H9 (cell line): Measurements from ENCODE around the gene NPAT. TPM values are rescaled to one million over a fixed set of nuclear protein-coding genes. Genes with fewer than 3 reads are reported as not detected.

Experiments used
- DNase-seq: peaks from one replicate; pipeline ENCODE4 v3.0.0-alpha.2; 2017
- H2AFZ ChIP-seq: one replicate; pipeline ENCODE4 v1.6.1; 2013; ENCODE audit warnings: mild to moderate bottlenecking, low read length, control low read depth, moderate library complexity
- H2AK5ac ChIP-seq: 2 replicates; pipeline ENCODE4 v1.6.1; 2013; ENCODE audit warnings: low read length, control low read depth, mixed read lengths; ENCODE audit not compliant: insufficient read length
- H2BK120ac ChIP-seq: one replicate; pipeline ENCODE4 v1.6.1; 2013; ENCODE audit warnings: low read depth, mild to moderate bottlenecking, low read length, control low read depth, inconsistent platforms; ENCODE audit not compliant: poor library complexity, severe bottlenecking
- H2BK12ac ChIP-seq: 2 replicates; pipeline ENCODE4 v1.6.1; 2013; ENCODE audit warnings: low read length, control low read depth, mixed read lengths, low read depth; ENCODE audit not compliant: insufficient read length
- H2BK15ac ChIP-seq: 2 replicates; pipeline ENCODE4 v1.6.1; 2013; ENCODE audit warnings: low read depth, low read length, control low read depth
- H2BK20ac ChIP-seq: one replicate; pipeline ENCODE4 v1.6.1; 2013; ENCODE audit warnings: low read depth, mild to moderate bottlenecking, low read length, control low read depth, inconsistent platforms; ENCODE audit not compliant: poor library complexity, severe bottlenecking
- H2BK5ac ChIP-seq: 2 replicates; pipeline ENCODE4 v1.6.1; 2013; ENCODE audit warnings: low read length, control low read depth, mixed read lengths; ENCODE audit not compliant: insufficient read length
- H3K14ac ChIP-seq: 2 replicates; pipeline ENCODE4 v1.6.1; 2013; ENCODE audit warnings: low read length, control low read depth; ENCODE audit not compliant: insufficient read depth
- H3K18ac ChIP-seq: 2 replicates; pipeline ENCODE4 v1.6.1; 2013; ENCODE audit warnings: low read depth, mild to moderate bottlenecking, mixed read lengths, low read length, control low read depth; ENCODE audit not compliant: insufficient read length
- H3K23ac ChIP-seq: 2 replicates; pipeline ENCODE4 v1.6.1; 2013; ENCODE audit warnings: low read length, control low read depth, mixed read lengths, low read depth; ENCODE audit not compliant: insufficient read length
- H3K23me2 ChIP-seq: 2 replicates; pipeline ENCODE4 v1.6.1; 2013; ENCODE audit warnings: low read depth, mild to moderate bottlenecking, mixed read lengths, low read length, control low read depth; ENCODE audit not compliant: insufficient read length, poor library complexity, severe bottlenecking
- H3K27ac ChIP-seq: 2 replicates; pipeline ENCODE4 v1.5.1; 2013; ENCODE audit warnings: low read length, control low read depth, mixed read lengths, low read depth; ENCODE audit not compliant: insufficient read length
- H3K27me3 ChIP-seq: 2 replicates; pipeline ENCODE4 v1.6.1; 2013; ENCODE audit warnings: low read length, control low read depth, inconsistent platforms; ENCODE audit not compliant: insufficient read depth
- H3K4ac ChIP-seq: 2 replicates; pipeline ENCODE4 v1.6.1; 2013; ENCODE audit warnings: low read depth, mild to moderate bottlenecking, control low read depth, inconsistent platforms, low read length, moderate library complexity
- H3K4me1 ChIP-seq: 2 replicates; pipeline ENCODE4 v1.6.1; 2013; ENCODE audit warnings: low read length, control low read depth, inconsistent platforms; ENCODE audit not compliant: insufficient read depth
- H3K4me2 ChIP-seq: 2 replicates; pipeline ENCODE4 v1.6.1; 2013; ENCODE audit warnings: low read length, control low read depth, mixed read lengths; ENCODE audit not compliant: insufficient read length, insufficient read depth
- H3K56ac ChIP-seq: 2 replicates; pipeline ENCODE4 v1.6.1; 2013; ENCODE audit warnings: low read depth, mild to moderate bottlenecking, mixed read lengths, low read length, control low read depth; ENCODE audit not compliant: insufficient read length
- H3K79me1 ChIP-seq: 2 replicates; pipeline ENCODE4 v1.6.1; 2013; ENCODE audit warnings: low read depth, mild to moderate bottlenecking, moderate library complexity, low read length, control low read depth, inconsistent platforms; ENCODE audit not compliant: insufficient read depth, poor library complexity, severe bottlenecking
- H3K79me2 ChIP-seq: 2 replicates; pipeline ENCODE4 v1.6.1; 2013; ENCODE audit warnings: low read length, control low read depth, inconsistent platforms; ENCODE audit not compliant: insufficient read depth
- H3K9ac ChIP-seq: 2 replicates; pipeline ENCODE4 v1.6.1; 2013; ENCODE audit warnings: low read length, control low read depth, mixed read lengths; ENCODE audit not compliant: insufficient read length; ENCODE audit errors: extremely low read depth
- H3K9me3 ChIP-seq: one replicate; pipeline ENCODE4 v1.6.1; 2013; ENCODE audit warnings: low read depth, low read length, inconsistent platforms; ENCODE audit not compliant: control insufficient read depth
- H3T11ph ChIP-seq: one replicate; pipeline ENCODE4 v1.6.1; 2013; ENCODE audit warnings: mild to moderate bottlenecking, low read length, control low read depth, inconsistent platforms
- H4K20me1 ChIP-seq: one replicate; pipeline ENCODE4 v1.6.1; 2013; ENCODE audit not compliant: control insufficient read depth, insufficient read length, insufficient read depth
- H4K5ac ChIP-seq: 2 replicates; pipeline ENCODE4 v1.6.1; 2013; ENCODE audit warnings: low read depth, mild to moderate bottlenecking, mixed read lengths, low read length, control low read depth; ENCODE audit not compliant: insufficient read length
- H4K8ac ChIP-seq: replicated peaks from 2 replicates; pipeline ENCODE4 v1.6.1; 2013; ENCODE audit warnings: low read length, control low read depth, mixed read lengths, low read depth; ENCODE audit not compliant: insufficient read length
- H4K91ac ChIP-seq: 2 replicates; pipeline ENCODE4 v1.6.1; 2013; ENCODE audit warnings: low read depth, mild to moderate bottlenecking, moderate library complexity, mixed read lengths, low read length, control low read depth; ENCODE audit not compliant: insufficient read length
- H3K27ac Mint-ChIP-seq, 3 experiments: 2 replicates in 2 of 3; 3 replicates in 1 of 3; pipeline ENCODE4 v1.8.0; 2020 to 2021; ENCODE audit warnings: mixed read lengths in 3 of 3, mild to moderate bottlenecking in 1 of 3, moderate library complexity in 1 of 3
- H3K27me3 Mint-ChIP-seq: 2 replicates; pipeline ENCODE4 v1.8.0; 2021; ENCODE audit warnings: low read depth, mild to moderate bottlenecking, moderate library complexity, mixed read lengths
- H3K36me3 Mint-ChIP-seq, 3 experiments: 2 replicates in 2 of 3; 3 replicates in 1 of 3; pipeline ENCODE4 v1.8.0; 2020 to 2021; ENCODE audit warnings: low read depth in 3 of 3, mixed read lengths in 3 of 3; ENCODE audit not compliant: insufficient read depth in 1 of 3
- H3K4me1 Mint-ChIP-seq, 2 experiments: 2 replicates each; pipeline ENCODE4 v1.8.0; 2020; ENCODE audit warnings: mixed read lengths in 2 of 2
- H3K4me3 Mint-ChIP-seq, 2 experiments: 2 replicates in 1 of 2; 3 replicates in 1 of 2; pipeline ENCODE4 v1.8.0; 2020 to 2021; ENCODE audit warnings: mild to moderate bottlenecking in 2 of 2, mixed read lengths in 2 of 2, moderate library complexity in 1 of 2
- H3K9me3 Mint-ChIP-seq, 2 experiments: 2 replicates in 1 of 2; 3 replicates in 1 of 2; pipeline ENCODE4 v1.8.0; 2020; ENCODE audit warnings: mild to moderate bottlenecking in 2 of 2, mixed read lengths in 2 of 2, moderate library complexity in 1 of 2
- WGBS: extraction: QIAGEN DNeasy Blood & Tissue Kit; methylation state at CpG from one replicate; pipeline ENCODE4 v1.1.7; 2013; ENCODE audit warnings: missing lambda C conversion rate, low lambda C conversion rate, mixed read lengths; ENCODE audit not compliant: insufficient read length; ENCODE audit errors: extremely low coverage; 5-methylcytosine and 5-hydroxymethylcytosine counted together
- total RNA-seq: library from RNA; stranded (reverse); gene quantifications from 2 replicates; pipeline ENCODE4 v1.2.1, GENCODE V29; 2021
- TF ChIP-seq, protein P1 (sequence below): fragments of 200-600 bp; sonication (generic); conservative IDR thresholded peaks from 3 replicates; pipeline ENCODE4 v1.8.0; 2021; ENCODE audit warnings: antibody characterized with exemption, mild to moderate bottlenecking

Gene NPAT
- total RNA-seq, 1 experiment from 2014 or later: 22.9 TPM

DNA sequence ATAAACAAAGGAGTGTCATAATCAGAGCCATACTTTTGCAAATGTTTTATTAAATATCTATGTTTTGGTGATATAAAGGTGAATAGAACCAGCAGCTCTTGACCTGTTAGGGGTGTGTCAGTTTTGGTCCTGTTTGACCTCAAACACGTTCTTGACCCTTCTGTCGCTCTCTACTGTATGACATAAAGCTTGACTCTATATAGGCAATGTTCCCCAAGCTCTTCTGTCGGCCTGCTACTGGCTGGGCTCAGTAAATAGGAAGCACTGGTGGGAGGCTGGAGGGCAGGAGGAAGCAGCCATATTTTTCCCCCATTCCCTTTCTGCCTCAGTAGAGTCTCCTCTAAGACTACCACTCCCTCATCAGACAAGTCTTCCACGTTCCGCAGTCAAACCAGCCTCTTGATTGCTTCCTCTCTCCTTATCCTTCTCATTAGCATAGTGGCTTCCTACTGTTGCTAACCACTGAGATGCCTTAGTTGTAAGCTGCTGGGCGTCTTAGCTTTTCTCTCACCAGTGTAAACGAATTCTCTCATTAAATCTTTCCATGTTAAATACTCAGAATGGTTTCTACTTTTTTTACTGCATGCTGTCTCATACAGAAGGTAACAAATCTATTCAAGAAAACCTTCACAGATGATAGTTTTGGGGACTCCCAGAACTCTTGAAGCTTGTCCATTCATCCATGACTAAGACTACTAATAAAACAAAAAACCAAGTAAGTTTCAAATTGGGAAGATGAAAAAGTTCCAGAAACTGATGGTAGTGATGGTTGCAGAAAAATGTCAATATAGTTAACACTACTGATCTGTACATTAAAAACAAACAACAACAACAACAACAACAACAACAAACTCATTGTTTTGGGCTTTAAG is 3.3 kb downstream of the NPAT start:
- Histone ChIP-seq H2AFZ (no peak overlapping the region), H3K79me2 (peaks cover 34% of the 10 kb centered on the region; the same call in 1 of the 2 replicates), H3K27ac (no peak overlapping the region), H2BK5ac (no peak overlapping the region), H3K79me1 (no peaks in the 10 kb centered on the region), H3K4ac (no peak overlapping the region), H3K18ac (no peak overlapping the region), H3K14ac (no peak overlapping the region), H2BK15ac (no peak overlapping the region), H4K5ac (no peak overlapping the region), H2BK20ac (no peak overlapping the region), H3K27me3 (no peaks in the 10 kb centered on the region), H4K91ac (no peak overlapping the region), H3K9me3 (no peaks in the 10 kb centered on the region), H3T11ph (no peak overlapping the region), H3K4me2 (no peak overlapping the region), H3K9ac (no peak overlapping the region), H2BK120ac (no peak overlapping the region), H4K8ac (no peak overlapping the region), H3K23ac (no peak overlapping the region), H4K20me1 (no peaks in the 10 kb centered on the region), H3K4me1 (no peaks in the 10 kb centered on the region), H3K56ac (no peak overlapping the region), H2AK5ac (no peak overlapping the region), H2BK12ac (no peak overlapping the region), H3K23me2 (peaks cover 14% of the 10 kb centered on the region)
- Mint-ChIP-seq H3K27ac (peak overlapping the region; percentile 5 to 82 (median 64); a peak in 5 of 7 replicates), H3K36me3 (peaks cover 0 to 2% (median 0%) of the 10 kb centered on the region in 3 experiments; a peak in 3 of 7 replicates), H3K27me3 (no peaks in the 10 kb centered on the region), H3K4me1 (peaks cover 28 to 29% of the 10 kb centered on the region in 2 experiments), H3K9me3 (no peaks in the 10 kb centered on the region; a peak in 1 of 5 replicates), H3K4me3 (peak overlapping the region; percentile 0 to 61; a peak in 4 of 5 replicates)
- TF ChIP-seq, protein P1, sequence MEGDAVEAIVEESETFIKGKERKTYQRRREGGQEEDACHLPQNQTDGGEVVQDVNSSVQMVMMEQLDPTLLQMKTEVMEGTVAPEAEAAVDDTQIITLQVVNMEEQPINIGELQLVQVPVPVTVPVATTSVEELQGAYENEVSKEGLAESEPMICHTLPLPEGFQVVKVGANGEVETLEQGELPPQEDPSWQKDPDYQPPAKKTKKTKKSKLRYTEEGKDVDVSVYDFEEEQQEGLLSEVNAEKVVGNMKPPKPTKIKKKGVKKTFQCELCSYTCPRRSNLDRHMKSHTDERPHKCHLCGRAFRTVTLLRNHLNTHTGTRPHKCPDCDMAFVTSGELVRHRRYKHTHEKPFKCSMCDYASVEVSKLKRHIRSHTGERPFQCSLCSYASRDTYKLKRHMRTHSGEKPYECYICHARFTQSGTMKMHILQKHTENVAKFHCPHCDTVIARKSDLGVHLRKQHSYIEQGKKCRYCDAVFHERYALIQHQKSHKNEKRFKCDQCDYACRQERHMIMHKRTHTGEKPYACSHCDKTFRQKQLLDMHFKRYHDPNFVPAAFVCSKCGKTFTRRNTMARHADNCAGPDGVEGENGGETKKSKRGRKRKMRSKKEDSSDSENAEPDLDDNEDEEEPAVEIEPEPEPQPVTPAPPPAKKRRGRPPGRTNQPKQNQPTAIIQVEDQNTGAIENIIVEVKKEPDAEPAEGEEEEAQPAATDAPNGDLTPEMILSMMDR: no peak
- no peak for DNase-seq
- no CpG with 5 or more reads among the region's 7 CpGs for WGBS
